Measurements from ENCODE around the gene CATSPER4. TPM values are rescaled to one million over a fixed set of nuclear protein-coding genes. Genes with fewer than 3 reads are reported as not detected.

The CATSPER4 gene
- total RNA-seq, result not detected in 2 replicates

DNA sequence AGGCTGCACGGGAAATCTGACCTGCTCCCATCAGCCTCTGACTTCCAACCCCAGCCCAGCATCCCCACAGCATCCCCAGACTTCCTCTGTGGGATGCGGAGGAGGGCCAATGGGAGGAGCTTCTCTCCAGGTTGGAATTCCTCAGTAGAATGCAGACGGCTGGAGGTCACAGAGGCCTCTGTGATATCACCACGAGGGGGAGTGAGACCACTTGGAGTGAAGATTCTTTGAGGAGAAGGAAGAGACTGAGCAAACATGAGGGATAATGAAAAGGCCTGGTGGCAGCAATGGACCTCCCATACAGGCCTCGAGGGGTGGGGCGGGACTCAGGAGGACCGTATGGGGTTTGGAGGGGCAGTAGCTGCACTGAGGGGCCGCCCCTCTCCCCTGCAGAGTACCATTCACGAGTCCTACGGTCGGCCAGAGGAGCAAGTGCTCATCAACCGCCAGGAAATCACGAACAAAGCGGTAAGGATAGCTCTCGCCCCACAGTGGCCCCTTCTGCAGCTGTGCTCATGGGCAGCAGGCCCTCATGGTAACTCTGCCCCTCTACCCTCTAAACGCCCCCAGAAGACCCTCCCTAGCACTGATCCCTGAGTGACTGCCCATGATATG, at the start of gene CATSPER4:
Gene CATSPER4, plus strand, starts transcription at position 230 of the 615 bp plus-strand sequence. Its CDS starts 26 bp downstream, at position 256.

DNA sequence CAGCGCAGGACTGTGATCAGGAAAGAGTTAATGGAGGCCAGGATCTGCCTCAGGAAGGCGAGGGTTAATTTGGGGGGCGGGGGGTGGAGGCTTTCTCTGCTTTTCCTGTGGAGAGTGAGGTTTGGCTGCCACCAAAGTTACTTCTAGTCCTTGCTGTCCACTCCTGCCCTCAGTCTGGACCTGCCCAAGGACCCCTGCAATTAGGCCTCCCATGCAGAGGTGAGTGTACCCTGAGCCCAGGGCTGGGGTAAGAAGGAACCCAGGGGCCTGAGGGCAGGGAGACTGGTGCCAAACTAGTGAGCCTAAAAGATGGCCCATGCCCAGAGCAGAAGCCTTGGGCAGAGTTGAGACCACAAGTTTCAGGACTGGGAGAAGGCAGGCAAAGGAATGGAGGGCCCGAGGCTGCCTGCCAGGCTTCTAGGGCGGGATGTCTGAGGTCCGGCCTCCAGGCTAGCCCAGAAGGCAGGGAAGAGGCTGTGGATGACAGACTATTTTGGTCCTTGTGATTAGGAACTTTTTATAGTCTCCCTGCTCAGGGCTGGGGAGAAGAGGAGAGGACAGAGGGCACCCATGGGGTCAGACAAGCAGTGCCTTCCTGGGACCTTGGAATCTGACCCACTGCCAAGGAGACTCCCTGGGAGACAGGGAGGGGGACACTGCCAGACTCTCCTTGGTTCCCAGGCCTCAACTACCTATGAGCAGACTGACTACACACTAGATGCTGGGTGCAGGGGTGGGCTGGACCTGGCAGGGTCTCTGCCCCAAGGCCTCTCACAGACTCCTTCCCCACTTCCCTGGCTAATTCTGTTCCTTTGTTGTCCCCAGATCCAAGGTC, 31.3 kb upstream of the CATSPER4 start, which contains the start of gene FAM110D:
Gene FAM110D, plus strand, starts transcription at position 172 of the 835 bp plus-strand sequence. CDS start 2,213 bp downstream, outside the sequence.

DNA sequence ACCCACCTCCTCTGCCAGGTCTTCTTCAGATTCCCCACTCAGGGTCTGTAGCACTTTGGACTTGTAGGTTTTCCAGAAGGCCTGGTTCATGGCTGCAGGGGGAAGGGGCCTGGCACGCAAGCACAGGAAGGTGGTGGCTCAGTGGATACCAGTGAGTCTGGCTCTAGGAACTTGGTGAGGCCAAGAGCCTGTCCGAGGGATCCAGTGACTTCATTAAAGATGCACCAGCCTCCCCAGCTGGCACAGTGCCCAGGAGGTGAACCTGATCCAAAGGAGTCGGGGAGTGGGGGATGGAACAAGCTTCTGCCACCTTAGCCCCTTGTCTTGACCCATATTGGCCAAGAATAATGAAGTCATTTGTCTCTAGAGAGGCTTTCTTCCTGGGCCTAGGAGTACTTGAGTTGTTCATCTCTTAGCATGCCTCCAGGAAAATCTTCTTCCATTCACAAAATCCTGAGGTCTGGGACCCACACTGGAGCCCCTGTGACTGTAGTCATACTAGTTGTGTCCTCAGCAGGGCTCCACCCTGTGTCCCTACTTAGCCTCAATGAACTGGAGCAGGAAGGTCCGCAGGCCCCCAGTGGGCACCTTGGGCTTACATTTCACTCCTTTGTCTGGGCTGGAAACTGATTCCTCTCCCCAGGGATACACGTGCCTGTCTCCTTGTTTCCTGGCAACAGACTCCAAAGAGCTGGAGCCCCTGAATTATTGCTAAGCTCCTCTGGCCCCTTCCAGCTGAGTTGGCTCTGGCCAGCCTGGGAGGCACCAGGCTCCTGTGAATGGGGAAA, 21.8 kb upstream of the CATSPER4 start, which contains the start of gene C1orf232:
Gene C1orf232, minus strand, starts transcription at position 554 of the 788 bp plus-strand sequence. Its CDS starts 464 bp downstream, at position 90.

DNA sequence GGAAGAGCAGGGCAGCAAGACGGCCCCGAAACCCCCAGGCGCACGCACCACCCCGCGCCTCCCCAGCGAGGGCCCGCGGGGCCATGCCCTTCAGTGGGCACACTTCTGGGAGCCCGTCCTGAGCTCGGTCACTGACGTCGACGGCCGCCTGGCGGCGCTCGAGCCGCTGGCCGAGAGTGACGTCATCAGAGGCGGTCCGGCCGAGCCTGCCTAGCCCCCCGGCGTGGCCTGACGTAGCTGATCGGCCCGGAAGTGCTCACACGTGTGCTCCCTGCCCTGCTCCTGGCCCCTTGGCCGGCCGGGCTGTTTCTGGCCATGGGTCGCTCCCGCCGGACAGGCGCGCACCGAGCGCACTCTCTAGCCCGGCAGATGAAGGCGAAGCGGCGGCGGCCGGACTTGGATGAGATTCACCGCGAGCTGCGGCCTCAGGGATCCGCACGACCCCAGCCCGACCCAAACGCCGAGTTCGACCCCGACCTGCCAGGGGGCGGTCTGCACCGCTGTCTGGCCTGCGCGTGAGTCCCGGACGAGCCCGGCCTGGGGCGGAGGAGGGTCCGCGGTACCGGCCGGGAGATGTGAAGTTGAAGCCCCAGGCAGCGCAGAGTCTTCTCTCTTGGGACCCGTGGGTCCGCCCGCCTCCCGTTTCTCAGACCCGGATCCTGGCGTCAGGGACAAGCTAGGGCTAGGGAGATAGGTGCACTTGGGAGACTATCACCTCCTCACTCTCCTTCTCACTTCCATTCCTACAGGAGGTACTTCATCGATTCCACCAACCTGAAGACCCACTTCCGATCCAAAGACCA, 20.5 kb upstream of the CATSPER4 start, which contains the start of gene ZNF593:
Gene ZNF593, plus strand, starts transcription at position 240 of the 803 bp plus-strand sequence. Its CDS starts 76 bp downstream, at position 316.

DNA sequence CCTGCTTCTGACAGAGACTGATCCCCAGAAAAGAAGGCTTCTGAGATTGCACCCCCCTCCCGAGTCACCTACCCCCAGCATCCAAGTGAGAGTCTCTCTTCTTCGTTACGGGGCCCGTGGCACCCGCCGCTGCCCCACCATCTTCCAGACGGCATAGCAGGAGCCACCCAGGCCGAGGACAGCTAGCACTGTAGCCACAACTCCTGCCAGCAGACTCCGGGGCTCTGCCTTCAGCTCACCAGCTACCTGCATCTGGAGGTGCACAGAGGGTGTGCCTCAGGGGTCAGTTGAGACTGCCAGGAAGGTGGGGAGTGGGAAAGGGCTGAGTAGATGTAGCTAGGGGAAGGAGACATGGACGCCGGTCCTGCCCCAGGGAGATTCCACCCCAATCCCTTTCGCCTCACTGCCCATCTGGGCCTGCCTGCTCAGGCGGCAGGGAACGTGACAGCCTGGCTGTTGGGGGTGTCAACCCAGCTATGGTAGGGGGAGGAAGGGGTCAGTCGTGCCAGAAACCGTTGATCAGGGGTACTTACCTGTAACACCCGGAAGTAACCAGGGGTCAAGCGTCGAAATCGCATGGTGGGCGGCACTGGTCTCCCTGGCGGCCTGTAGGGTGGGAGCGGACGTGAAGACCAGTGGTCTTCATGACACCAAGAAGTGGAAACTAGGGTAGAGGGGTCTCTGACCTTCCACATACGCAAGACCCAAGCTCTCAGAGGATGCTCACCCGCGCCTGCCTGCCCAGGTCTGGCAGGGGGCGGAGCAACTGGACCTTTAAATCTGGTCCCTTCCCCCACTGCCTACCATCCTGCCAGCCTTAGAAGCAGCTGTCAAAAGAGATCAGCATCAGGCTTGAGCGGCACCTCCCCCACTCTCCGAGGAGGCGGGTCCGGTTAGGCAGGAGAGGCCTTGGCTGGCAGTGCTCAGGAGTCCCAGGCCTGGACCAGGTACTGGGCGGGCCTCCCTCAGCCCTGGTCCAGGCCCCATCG, 19.0 kb upstream of the CATSPER4 start, which contains the start of gene ZNF593OS:
Gene ZNF593OS, minus strand, starts transcription at position 749 of the 989 bp plus-strand sequence. Its CDS starts 171 bp downstream, at position 578.

DNA sequence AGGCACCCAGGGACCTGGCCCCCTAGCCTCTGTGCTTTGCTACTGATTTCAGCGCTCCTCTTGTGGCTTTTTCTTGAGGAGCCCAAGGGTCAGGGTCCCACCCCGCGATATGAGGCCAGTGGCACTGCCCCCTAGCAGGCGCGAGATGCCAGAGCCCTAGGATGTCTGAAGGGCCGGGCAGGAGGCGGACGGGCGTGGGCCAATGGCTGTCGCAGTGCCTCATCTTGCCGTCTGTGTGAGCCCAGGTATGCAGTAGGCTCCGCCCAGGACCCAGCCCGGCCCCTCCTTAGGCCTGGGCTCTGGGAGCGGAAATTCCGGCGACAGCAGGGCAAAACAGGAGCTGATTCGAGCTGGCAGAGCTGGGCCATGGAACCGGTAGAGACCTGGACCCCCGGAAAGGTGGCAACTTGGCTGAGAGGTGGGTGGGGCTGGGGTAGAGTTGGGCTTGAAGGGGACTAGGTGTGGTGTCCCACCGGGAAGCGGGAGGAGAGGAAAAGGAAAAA, 13.2 kb upstream of the CATSPER4 start, which contains the start of gene CNKSR1:
Gene CNKSR1, plus strand, starts transcription at position 310 of the 503 bp plus-strand sequence. Its CDS starts 57 bp downstream, at position 367.

DNA sequence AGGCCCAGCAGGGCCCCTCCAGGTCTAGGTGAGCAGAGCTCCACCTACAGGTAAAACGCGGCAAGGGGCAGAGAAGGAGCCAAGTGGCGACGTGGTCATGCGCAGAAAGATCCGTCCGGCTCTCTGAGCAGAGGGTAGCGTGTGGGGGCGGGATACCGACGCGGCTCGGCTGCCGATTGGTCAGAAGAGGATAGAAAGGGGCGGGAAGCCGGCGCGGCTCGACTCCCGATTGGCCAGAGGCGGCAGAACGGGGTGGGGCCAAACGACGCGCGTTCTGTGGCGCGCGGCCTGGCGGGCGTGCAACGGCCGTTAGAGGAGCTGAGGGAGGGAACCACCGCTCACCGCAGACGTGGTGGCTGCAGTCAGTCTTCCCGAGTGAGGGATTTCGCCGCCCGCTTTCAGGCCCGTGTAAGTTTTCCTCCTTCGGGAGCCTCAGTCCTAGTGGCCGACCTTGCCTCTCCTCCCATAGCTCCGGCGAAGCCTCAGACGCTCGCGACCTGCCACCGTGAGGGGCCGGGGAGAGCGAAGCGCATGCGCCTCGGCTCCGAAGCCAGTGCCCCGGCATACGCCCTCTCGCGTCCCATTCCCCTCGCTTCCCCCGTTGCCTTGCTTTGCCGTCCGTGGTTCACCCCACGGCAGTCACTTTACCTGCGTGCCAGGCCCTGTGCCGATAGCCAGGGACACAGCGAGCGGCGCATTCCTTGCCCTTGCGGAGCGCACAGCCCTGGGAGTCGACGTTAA, 43.7 kb downstream of the CATSPER4 start, which contains the start of gene CEP85:
Gene CEP85, plus strand, starts transcription at position 298 of the 741 bp plus-strand sequence. CDS start 5,584 bp downstream, outside the sequence.

Other genes starting within 250 kb of the CATSPER4 start
- 8.3 and 13.9 TPM in 2 replicates for gene PAFAH2, start 192.5 kb upstream of the CATSPER4 start, total RNA-seq
- not detected in 2 replicates for gene EXTL1, start 168.8 kb upstream of the CATSPER4 start, total RNA-seq
- gene SLC30A2, start 144.5 kb upstream of the CATSPER4 start, total RNA-seq, result not detected in 2 replicates
- gene TRIM63, start 123.0 kb upstream of the CATSPER4 start, total RNA-seq, result under 0.01 TPM in 1 of 2 replicates, not detected in the other
- 5.9 and 7.4 TPM in 2 replicates for gene PDIK1L, start 78.8 kb upstream of the CATSPER4 start, total RNA-seq
- 5.5 and 6.3 TPM in 2 replicates for gene FAM110D, start 31.5 kb upstream of the CATSPER4 start, total RNA-seq
- gene C1orf232, start 21.6 kb upstream of the CATSPER4 start, total RNA-seq, result not detected in 2 replicates
- 17.2 and 21.5 TPM in 2 replicates for gene ZNF593, start 20.7 kb upstream of the CATSPER4 start, total RNA-seq
- 0.11 TPM in 1 of 2 replicates, not detected in the other for gene ZNF593OS, start 18.8 kb upstream of the CATSPER4 start, total RNA-seq
- gene CNKSR1, start 13.1 kb upstream of the CATSPER4 start, total RNA-seq, result not detected in 2 replicates
- gene CEP85, start 43.6 kb downstream of the CATSPER4 start, total RNA-seq, result 4.4 and 4.9 TPM in 2 replicates
- 12.2 and 18.2 TPM in 2 replicates for gene SH3BGRL3, start 89.5 kb downstream of the CATSPER4 start, total RNA-seq
- 1.2 and 1.7 TPM in 2 replicates for gene UBXN11, start 116.0 kb downstream of the CATSPER4 start, total RNA-seq
- gene CD52, start 127.4 kb downstream of the CATSPER4 start, total RNA-seq, result not detected in 2 replicates
- 0.26 and 0.33 TPM in 2 replicates for gene CRYBG2, start 163.5 kb downstream of the CATSPER4 start, total RNA-seq
- gene ZNF683, start 182.1 kb downstream of the CATSPER4 start, total RNA-seq, result not detected in 2 replicates
- gene LIN28A, start 220.2 kb downstream of the CATSPER4 start, total RNA-seq, result not detected in 2 replicates
- gene DHDDS, start 241.7 kb downstream of the CATSPER4 start, total RNA-seq, result 23.3 and 23.4 TPM in 2 replicates